ENCODE measurements around the gene PLCB2. TPM values are rescaled to one million over a fixed set of nuclear protein-coding genes. Genes with fewer than 3 reads are reported as not detected.

PLCB2 gene
- polyA plus RNA-seq, 1 of the 3 experiments (the other 2 are of a cell fraction): 0.15 TPM

GRCh38 chr15:40289140-40289775 is 18.5 kb downstream of the PLCB2 start:
- no peaks in the 10 kb centered on the region for H3K9me2 ChIP-seq
- no peak for DNase-seq
- 94% methylated on average over 4 of the region's 6 CpGs for WGBS (ENCODE audit: low lambda C conversion rate)

GRCh38 chr15:40287968-40288367 is 19.8 kb downstream of the PLCB2 start:
- no peak for TF ChIP-seq FOXM1 (IDR thresholded peaks at IDR 0.05; ENCODE audit: low read depth)
- no peak for TF ChIP-seq IRF3 (IDR thresholded peaks at IDR 0.05; ENCODE audit: low read depth, low read length)
- no peak for TF ChIP-seq GABPA (IDR thresholded peaks at IDR 0.05; ENCODE audit: low read depth)
- no peak for TF ChIP-seq NFIC (IDR thresholded peaks at IDR 0.05; ENCODE audit: borderline replicate concordance)
- TF ChIP-seq CHD2 (IDR thresholded peaks at IDR 0.05; ENCODE audit: low read length, partially characterized antibody): no peak
- TF ChIP-seq JUND (IDR thresholded peaks at IDR 0.05): no peak
- no peak for TF ChIP-seq NRF1 (IDR thresholded peaks at IDR 0.05; ENCODE audit: low read depth, low read length)
- no peak for TF ChIP-seq RFX5 (IDR thresholded peaks at IDR 0.05; ENCODE audit: low read length)
- TF ChIP-seq, protein P1, sequence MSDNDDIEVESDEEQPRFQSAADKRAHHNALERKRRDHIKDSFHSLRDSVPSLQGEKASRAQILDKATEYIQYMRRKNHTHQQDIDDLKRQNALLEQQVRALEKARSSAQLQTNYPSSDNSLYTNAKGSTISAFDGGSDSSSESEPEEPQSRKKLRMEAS (IDR thresholded peaks at IDR 0.05; ENCODE audit: low read depth): no peak
- TF ChIP-seq TEAD4 (IDR thresholded peaks at IDR 0.05; ENCODE audit: borderline replicate concordance, insufficient read depth): no peak
- no peak for TF ChIP-seq MEF2A (IDR thresholded peaks at IDR 0.05; ENCODE audit: borderline replicate concordance, low read depth)
- no peak for TF ChIP-seq MXI1 (IDR thresholded peaks at IDR 0.05; ENCODE audit: low read depth, low read length)
- no peak for TF ChIP-seq EZH2phosphoT487 (IDR thresholded peaks at IDR 0.05; ENCODE audit: borderline replicate concordance, low read depth)
- ChIA-PET POLR2A (no interaction called here), CTCF (interaction anchor here (1.1 to 66.3 kb wide), 3 partner anchors 12 to 54 kb away, joined by 3 to 2194 read pairs (median 210); partner anchors contain the start of genes CCDC9B, DISP2, INAFM2 and PAK6)
- Histone ChIP-seq H3F3A (replicated peaks; ENCODE audit: insufficient read depth) (peaks cover 7% of the 10 kb centered on the region), H3K4me2 (no peak overlapping the region), H2AFZ (ENCODE audit: low read depth) (no peak overlapping the region), H4K20me1 (ENCODE audit: insufficient read depth) (no peaks in the 10 kb centered on the region), H3K36me3 (replicated peaks in 1 of 2; ENCODE audit: control insufficient read depth in 1 of 2, insufficient read depth in 2 of 2, low read length in 1 of 2) (no peaks in the 10 kb centered on the region), H3K4me3 (ENCODE audit: low read depth in 2 of 2, low read length in 1 of 2) (no peak overlapping the region), H3K9me3 (no peaks in the 10 kb centered on the region), H3K9ac (no peak overlapping the region), H3K27me3 (ENCODE audit: insufficient read depth) (peaks cover 13% of the 10 kb centered on the region), H3K27ac (ENCODE audit: low read depth in 2 of 2, low read length in 1 of 2) (no peak overlapping the region), H3K9me2 (no peaks in the 10 kb centered on the region), H3K4me1 (ENCODE audit: control insufficient read depth in 1 of 2, insufficient read depth in 2 of 2, low read depth in 1 of 2, low read length in 1 of 2) (peaks cover 6 to 26% of the 10 kb centered on the region in 2 experiments; a peak in 3 of 4 replicates), H3K79me2 (ENCODE audit: insufficient read depth) (no peaks in the 10 kb centered on the region)
- WGBS (ENCODE audit: low lambda C conversion rate): no CpG with 5 or more reads among the region's 4 CpGs
- DNase-seq: no peak

More at GRCh38 chr15:40289140-40289775, 18.5 kb downstream of the PLCB2 start:
- Histone ChIP-seq H3K9ac (no peak overlapping the region), H3K27ac (ENCODE audit: low read depth in 2 of 2, low read length in 1 of 2) (no peak overlapping the region), H2AFZ (ENCODE audit: low read depth) (no peak overlapping the region), H3K27me3 (ENCODE audit: insufficient read depth) (peaks cover 5% of the 10 kb centered on the region; the same call in 1 of the 2 replicates), H3K4me3 (ENCODE audit: low read depth in 2 of 2, low read length in 1 of 2) (no peak overlapping the region), H3F3A (replicated peaks; ENCODE audit: insufficient read depth) (peaks cover 7% of the 10 kb centered on the region), H4K20me1 (ENCODE audit: insufficient read depth) (no peaks in the 10 kb centered on the region), H3K9me3 (no peaks in the 10 kb centered on the region), H3K4me2 (no peak overlapping the region), H3K36me3 (replicated peaks in 1 of 2; ENCODE audit: control insufficient read depth in 1 of 2, insufficient read depth in 2 of 2, low read length in 1 of 2) (no peaks in the 10 kb centered on the region), H3K4me1 (ENCODE audit: control insufficient read depth in 1 of 2, insufficient read depth in 2 of 2, low read depth in 1 of 2, low read length in 1 of 2) (peaks cover 6 to 25% of the 10 kb centered on the region in 2 experiments; a peak in 3 of 4 replicates), H3K79me2 (ENCODE audit: insufficient read depth) (no peaks in the 10 kb centered on the region)
- no peak for TF ChIP-seq RXRA (IDR thresholded peaks at IDR 0.05; ENCODE audit: borderline replicate concordance, low read depth)
- TF ChIP-seq MEF2A (IDR thresholded peaks at IDR 0.05; ENCODE audit: borderline replicate concordance, low read depth): no peak
- ChIA-PET POLR2A (interaction anchor here (0.6 kb wide), 1 partner anchor 120 kb away, joined by 4 read pairs; no protein-coding TSS in a partner anchor), CTCF (interaction anchor here (0.8 to 66.3 kb wide), 6 partner anchors 13 to 185 kb away, joined by 3 to 2194 read pairs (median 16); partner anchors contain the start of genes CCDC9B, DISP2, INAFM2 and PHGR1)

Measured in SK-N-SH (cell line).